ENCODE data around the gene PPP1R9B. TPM values are rescaled to one million over a fixed set of nuclear protein-coding genes. Genes with fewer than 3 reads are reported as not detected.

The PPP1R9B gene
- total RNA-seq, 1 experiment from 2014 or later = 23.0 TPM

GRCh38 chr17:50118076-50118827 is 32.2 kb downstream of the PPP1R9B start:
- TF ChIP-seq, protein P1, sequence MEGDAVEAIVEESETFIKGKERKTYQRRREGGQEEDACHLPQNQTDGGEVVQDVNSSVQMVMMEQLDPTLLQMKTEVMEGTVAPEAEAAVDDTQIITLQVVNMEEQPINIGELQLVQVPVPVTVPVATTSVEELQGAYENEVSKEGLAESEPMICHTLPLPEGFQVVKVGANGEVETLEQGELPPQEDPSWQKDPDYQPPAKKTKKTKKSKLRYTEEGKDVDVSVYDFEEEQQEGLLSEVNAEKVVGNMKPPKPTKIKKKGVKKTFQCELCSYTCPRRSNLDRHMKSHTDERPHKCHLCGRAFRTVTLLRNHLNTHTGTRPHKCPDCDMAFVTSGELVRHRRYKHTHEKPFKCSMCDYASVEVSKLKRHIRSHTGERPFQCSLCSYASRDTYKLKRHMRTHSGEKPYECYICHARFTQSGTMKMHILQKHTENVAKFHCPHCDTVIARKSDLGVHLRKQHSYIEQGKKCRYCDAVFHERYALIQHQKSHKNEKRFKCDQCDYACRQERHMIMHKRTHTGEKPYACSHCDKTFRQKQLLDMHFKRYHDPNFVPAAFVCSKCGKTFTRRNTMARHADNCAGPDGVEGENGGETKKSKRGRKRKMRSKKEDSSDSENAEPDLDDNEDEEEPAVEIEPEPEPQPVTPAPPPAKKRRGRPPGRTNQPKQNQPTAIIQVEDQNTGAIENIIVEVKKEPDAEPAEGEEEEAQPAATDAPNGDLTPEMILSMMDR (conservative IDR thresholded peaks at IDR 0.05) = no peak
- H3K36me3 Mint-ChIP-seq (ENCODE audit: insufficient read depth in 1 of 3, low read depth in 3 of 3) = peaks cover 0 to 10% (median 2%) of the 10 kb centered on the region in 3 experiments; a peak in 2 of 7 replicates
- Histone ChIP-seq H3K27me3 (ENCODE audit: insufficient read depth, low read length) (no peaks in the 10 kb centered on the region; the same call in 1 of the 2 replicates), H3K14ac (ENCODE audit: insufficient read depth, low read length) (no peak overlapping the region), H3K18ac (ENCODE audit: insufficient read length, low read depth, low read length) (no peak overlapping the region), H3K23me2 (ENCODE audit: insufficient read length, low read depth, low read length, poor library complexity, severe bottlenecking) (no peaks in the 10 kb centered on the region), H3K27ac (ENCODE audit: insufficient read length, low read depth, low read length) (no peak overlapping the region), H4K91ac (ENCODE audit: insufficient read length, low read depth, low read length) (no peak overlapping the region), H3K9me3 (ENCODE audit: control insufficient read depth, low read depth, low read length) (no peaks in the 10 kb centered on the region), H3K4ac (ENCODE audit: low read depth, low read length) (no peak overlapping the region), H2AK5ac (ENCODE audit: insufficient read length, low read length) (no peak overlapping the region), H2BK12ac (ENCODE audit: insufficient read length, low read depth, low read length) (no peak overlapping the region), H4K8ac (replicated peaks; ENCODE audit: insufficient read length, low read depth, low read length) (no peak overlapping the region), H4K20me1 (ENCODE audit: control insufficient read depth, insufficient read depth, insufficient read length) (no peaks in the 10 kb centered on the region), H3K4me1 (ENCODE audit: insufficient read depth, low read length) (peaks cover 11% of the 10 kb centered on the region; the same call in 1 of the 2 replicates), H3K9ac (ENCODE audit: extremely low read depth, insufficient read length, low read length) (no peak overlapping the region), H2BK120ac (ENCODE audit: low read depth, low read length, poor library complexity, severe bottlenecking) (no peak overlapping the region), H3T11ph (ENCODE audit: low read length) (no peak overlapping the region), H3K56ac (ENCODE audit: insufficient read length, low read depth, low read length) (no peak overlapping the region), H2BK20ac (ENCODE audit: low read depth, low read length, poor library complexity, severe bottlenecking) (no peak overlapping the region), H3K79me2 (ENCODE audit: insufficient read depth, low read length) (no peaks in the 10 kb centered on the region), H2BK15ac (ENCODE audit: low read depth, low read length) (no peak overlapping the region), H4K5ac (ENCODE audit: insufficient read length, low read depth, low read length) (no peak overlapping the region), H3K23ac (ENCODE audit: insufficient read length, low read depth, low read length) (no peak overlapping the region), H3K79me1 (ENCODE audit: insufficient read depth, low read depth, low read length, poor library complexity, severe bottlenecking) (no peaks in the 10 kb centered on the region), H2BK5ac (ENCODE audit: insufficient read length, low read length) (no peak overlapping the region), H2AFZ (ENCODE audit: low read length) (no peak overlapping the region), H3K4me2 (ENCODE audit: insufficient read depth, insufficient read length, low read length) (peak overlapping the region; percentile 36)
- H3K27me3 Mint-ChIP-seq (ENCODE audit: low read depth) = peaks cover 63% of the 10 kb centered on the region
- no peak for DNase-seq
- peak overlapping the region in 1 of 2 experiments; percentile 42; a peak in 1 of 5 replicates for H3K4me3 Mint-ChIP-seq
- no CpG with 5 or more reads among the region's 23 CpGs for WGBS (ENCODE audit: extremely low coverage, insufficient read length, low lambda C conversion rate)
- no peaks in the 10 kb centered on the region; a peak in 1 of 5 replicates for H3K9me3 Mint-ChIP-seq
- peaks cover 23 to 35% of the 10 kb centered on the region in 2 experiments for H3K4me1 Mint-ChIP-seq
- no peak overlapping the region for H3K27ac Mint-ChIP-seq
